GM13976 (cell line): ENCODE data around the gene MEX3A.
A peak's percentile ranks its signal among the peaks of the same experiment; 100 is the strongest.

Experiments
- DNase-seq: peaks from one replicate; pipeline ENCODE4 v3.0.0; 2012; ENCODE audit warnings: low spot score
- CTCF ChIP-seq: IDR thresholded peaks from 2 replicates; pipeline ENCODE4 v1.5.1; 2012; ENCODE audit warnings: borderline replicate concordance, mild to moderate bottlenecking; ENCODE audit not compliant: insufficient read depth; ENCODE audit errors: extremely low read depth, missing control alignments, control extremely low read depth
- in situ Hi-C: fragments of 300-500 bp; cut with MboI; formaldehyde crosslinking; loops from one replicate; pipeline ENCODE4 v1.12.0; 2022; ENCODE audit warnings: low sequenced_read_pairs, mixed read lengths, inconsistent platforms; ENCODE audit not compliant: unreplicated experiment

The MEX3A gene

GRCh38 chr1:156025876-156026275 is 56.4 kb downstream of the MEX3A start:
- TF ChIP-seq CTCF = peak; percentile 46
- in situ Hi-C loops = no loop called here
- peak; percentile 76 for DNase-seq

- TF ChIP-seq CTCF = no peak
- in situ Hi-C loops = no loop called here
- DNase-seq = no peak
Observed at GRCh38 chr1:156024801-156025200, 57.5 kb downstream of the MEX3A start.
